Spinal cord (tissue), 10 donors: ENCODE results near the gene AGMAT. TPM values are rescaled to one million over a fixed set of nuclear protein-coding genes. Genes with fewer than 3 reads are reported as not detected.

Experiments
- DNase-seq, 6 donors: peaks; one replicate each; pipeline versions ENCODE4 v3.0.0 to v3.0.0-alpha.2; 2013 to 2015; ENCODE audit warnings: low spot score in 6 of 6, low read depth in 4 of 6
- H3K27ac ChIP-seq: one replicate; pipeline ENCODE4 v1.5.1; 2013; ENCODE audit warnings: low read depth, low read length, control low read depth
- H3K27me3 ChIP-seq: one replicate; pipeline ENCODE4 v1.6.1; 2013; ENCODE audit warnings: low read length; ENCODE audit not compliant: control insufficient read depth, insufficient read depth
- H3K36me3 ChIP-seq: one replicate; pipeline ENCODE4 v1.6.1; 2013; ENCODE audit warnings: low read length; ENCODE audit not compliant: control insufficient read depth, insufficient read depth
- H3K4me1 ChIP-seq: one replicate; pipeline ENCODE4 v1.6.1; 2013; ENCODE audit warnings: low read length; ENCODE audit not compliant: control insufficient read depth, insufficient read depth
- H3K4me3 ChIP-seq: one replicate; pipeline ENCODE4 v1.5.1; 2013; ENCODE audit warnings: low read depth, low read length, control low read depth
- H3K9me3 ChIP-seq: one replicate; pipeline ENCODE4 v1.6.1; 2013; ENCODE audit warnings: low read length; ENCODE audit not compliant: control insufficient read depth, insufficient read depth
- WGBS: methylation state at CpG from one replicate; pipeline ENCODE4 v1.1.5; 2013; ENCODE audit warnings: missing lambda C conversion rate; ENCODE audit not compliant: insufficient coverage; 5-methylcytosine and 5-hydroxymethylcytosine counted together
- polyA plus RNA-seq, 2 donors: library from polyadenylated mRNA; unstranded; fragments of 120-200 nt; gene quantifications; one replicate each; pipeline ENCODE4 v1.2.1, GENCODE V29; 2013; ENCODE audit not compliant: insufficient read length in 2 of 2
- total RNA-seq, 2 donors: library from RNA; depleted of rRNA in 1 of 2; stranded (reverse); fragments of 120-200 nt in 1 of 2; fragments of >200 nt in 1 of 2; gene quantifications; one replicate each; pipeline versions ENCODE4 v1.2.3 to v1.2.4, GENCODE V29; 2013 to 2014
- donor health status: healthy.

AGMAT gene
- total and polyA plus RNA-seq, 4 donors = 0.83 to 2.6 (median 1.7) TPM

DNA sequence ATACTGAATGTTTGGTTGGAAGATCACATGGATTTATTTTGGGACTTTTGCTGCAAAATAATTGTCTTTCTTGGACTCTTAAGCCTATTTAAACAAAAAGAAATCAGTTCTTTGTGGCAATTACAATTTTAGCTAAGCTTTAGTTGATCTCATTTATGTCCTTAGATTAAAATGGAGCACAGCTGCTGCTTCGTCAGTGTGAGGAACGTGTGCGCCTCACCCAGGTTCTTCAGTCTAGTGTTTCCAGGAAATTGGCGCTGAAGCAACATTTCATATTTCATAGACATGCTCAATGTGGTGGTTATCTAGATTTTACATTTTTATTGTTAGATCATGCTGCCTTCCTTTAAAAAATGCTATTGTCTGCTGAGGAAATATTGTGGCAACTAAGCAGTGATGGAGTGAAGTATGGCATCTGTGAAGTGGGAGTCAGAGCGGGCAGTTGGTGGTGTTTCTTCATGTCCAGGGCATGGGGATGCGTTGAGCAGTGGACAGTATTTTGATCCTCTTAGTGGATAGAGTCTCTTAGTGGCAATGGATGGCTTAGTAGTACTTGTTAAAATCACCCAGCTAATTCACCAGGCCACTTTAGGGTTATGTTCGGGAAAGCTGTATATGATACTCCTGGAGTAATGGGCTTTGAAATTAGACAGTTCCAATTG lies 38.0 kb upstream of the AGMAT start:
- no peak overlapping the region for H3K4me3 ChIP-seq
- H3K27ac ChIP-seq = no peak overlapping the region
- no peaks in the 10 kb centered on the region for H3K9me3 ChIP-seq
- H3K4me1 ChIP-seq = peaks cover 10% of the 10 kb centered on the region
- no peak for DNase-seq
- WGBS = 88% methylated on average over 1 of the region's 7 CpGs
- H3K27me3 ChIP-seq = no peaks in the 10 kb centered on the region
- H3K36me3 ChIP-seq = no peaks in the 10 kb centered on the region

GRCh38 chr1:15621975-15622374 lies 37.1 kb upstream of the AGMAT start:
- Histone ChIP-seq H3K4me3 (no peak overlapping the region), H3K9me3 (no peaks in the 10 kb centered on the region), H3K27ac (no peak overlapping the region), H3K36me3 (no peaks in the 10 kb centered on the region), H3K27me3 (no peaks in the 10 kb centered on the region), H3K4me1 (peaks cover 11% of the 10 kb centered on the region)
- no peak for DNase-seq
- WGBS = no CpG with 5 or more reads among the region's 5 CpGs

GRCh38 chr1:15620902-15621682 lies 36.2 kb upstream of the AGMAT start:
- Histone ChIP-seq H3K36me3 (no peaks in the 10 kb centered on the region), H3K9me3 (no peaks in the 10 kb centered on the region), H3K27ac (no peak overlapping the region), H3K4me3 (no peak overlapping the region), H3K4me1 (peaks cover 16% of the 10 kb centered on the region), H3K27me3 (no peaks in the 10 kb centered on the region)
- DNase-seq = no peak
- 100% methylated on average over 1 of the region's 7 CpGs for WGBS

DNA sequence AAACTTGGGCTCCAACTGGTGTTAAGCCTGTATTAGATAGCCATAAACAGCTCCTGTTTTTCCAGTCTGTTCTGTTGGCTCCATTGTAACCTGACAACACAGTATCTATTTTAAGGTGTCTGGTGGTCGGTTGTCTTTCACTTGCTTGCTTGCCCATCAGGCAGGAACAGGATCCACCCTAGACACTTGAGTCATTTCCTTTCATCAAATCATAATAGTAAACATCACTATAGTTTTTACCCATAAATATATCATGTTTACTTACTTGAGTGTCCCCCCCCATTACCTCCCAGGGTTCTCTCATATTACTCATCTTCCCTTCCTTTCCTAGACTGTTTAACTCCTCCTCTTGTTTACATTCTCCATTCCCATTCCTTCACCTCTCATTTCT lies 35.3 kb upstream of the AGMAT start:
- H3K27ac ChIP-seq = no peak overlapping the region
- H3K36me3 ChIP-seq = no peaks in the 10 kb centered on the region
- no peak for DNase-seq
- H3K9me3 ChIP-seq = no peaks in the 10 kb centered on the region
- H3K4me1 ChIP-seq = peaks cover 16% of the 10 kb centered on the region
- no peaks in the 10 kb centered on the region for H3K27me3 ChIP-seq
- no peak overlapping the region for H3K4me3 ChIP-seq
- 80% methylated on average over 1 of the region's 1 CpG for WGBS

- Histone ChIP-seq H3K36me3 (no peaks in the 10 kb centered on the region), H3K9me3 (no peaks in the 10 kb centered on the region), H3K4me3 (peak overlapping the region; percentile 98), H3K27ac (peak overlapping the region; percentile 92), H3K27me3 (no peaks in the 10 kb centered on the region), H3K4me1 (peaks cover 16% of the 10 kb centered on the region)
- WGBS = 92% methylated on average over 16 of the region's 26 CpGs
- no peak for DNase-seq
Observed at GRCh38 chr1:15618655-15619525, 34.0 kb upstream of the AGMAT start.

DNA sequence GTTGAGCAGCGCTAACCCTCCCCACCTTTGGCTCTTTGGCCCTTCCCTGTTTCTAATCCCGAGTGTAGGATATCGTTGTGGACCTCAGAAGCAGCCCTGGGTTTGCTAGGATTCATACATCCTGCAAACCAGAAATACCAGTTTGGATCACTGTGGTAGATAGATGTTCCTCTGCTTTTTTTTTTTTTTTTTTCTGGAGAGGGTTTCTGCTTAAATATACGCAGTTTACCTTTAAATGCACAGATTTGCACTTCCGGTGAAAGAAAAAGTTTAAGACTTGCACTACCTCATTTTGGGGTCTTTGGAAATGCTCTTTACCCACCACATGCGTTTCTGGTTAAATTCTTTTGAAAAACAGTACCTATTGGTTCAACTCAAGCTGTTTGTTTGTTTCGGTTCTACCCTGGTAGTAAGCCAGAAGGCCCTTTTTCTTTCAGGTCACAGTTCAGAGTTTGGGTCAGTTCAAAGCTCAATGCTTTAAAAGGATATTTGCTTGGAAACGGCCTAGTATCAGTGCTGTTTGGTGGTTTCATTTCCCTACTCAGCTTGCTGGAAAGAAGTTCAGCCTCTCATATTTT lies 33.3 kb upstream of the AGMAT start:
- peaks cover 16% of the 10 kb centered on the region for H3K4me1 ChIP-seq
- H3K36me3 ChIP-seq = no peaks in the 10 kb centered on the region
- no peaks in the 10 kb centered on the region for H3K27me3 ChIP-seq
- no peaks in the 10 kb centered on the region for H3K9me3 ChIP-seq
- peak overlapping the region; percentile 92 for H3K27ac ChIP-seq
- peak overlapping the region; percentile 98 for H3K4me3 ChIP-seq
- DNase-seq = no peak
- 3% methylated on average over 6 of the region's 8 CpGs for WGBS

DNA sequence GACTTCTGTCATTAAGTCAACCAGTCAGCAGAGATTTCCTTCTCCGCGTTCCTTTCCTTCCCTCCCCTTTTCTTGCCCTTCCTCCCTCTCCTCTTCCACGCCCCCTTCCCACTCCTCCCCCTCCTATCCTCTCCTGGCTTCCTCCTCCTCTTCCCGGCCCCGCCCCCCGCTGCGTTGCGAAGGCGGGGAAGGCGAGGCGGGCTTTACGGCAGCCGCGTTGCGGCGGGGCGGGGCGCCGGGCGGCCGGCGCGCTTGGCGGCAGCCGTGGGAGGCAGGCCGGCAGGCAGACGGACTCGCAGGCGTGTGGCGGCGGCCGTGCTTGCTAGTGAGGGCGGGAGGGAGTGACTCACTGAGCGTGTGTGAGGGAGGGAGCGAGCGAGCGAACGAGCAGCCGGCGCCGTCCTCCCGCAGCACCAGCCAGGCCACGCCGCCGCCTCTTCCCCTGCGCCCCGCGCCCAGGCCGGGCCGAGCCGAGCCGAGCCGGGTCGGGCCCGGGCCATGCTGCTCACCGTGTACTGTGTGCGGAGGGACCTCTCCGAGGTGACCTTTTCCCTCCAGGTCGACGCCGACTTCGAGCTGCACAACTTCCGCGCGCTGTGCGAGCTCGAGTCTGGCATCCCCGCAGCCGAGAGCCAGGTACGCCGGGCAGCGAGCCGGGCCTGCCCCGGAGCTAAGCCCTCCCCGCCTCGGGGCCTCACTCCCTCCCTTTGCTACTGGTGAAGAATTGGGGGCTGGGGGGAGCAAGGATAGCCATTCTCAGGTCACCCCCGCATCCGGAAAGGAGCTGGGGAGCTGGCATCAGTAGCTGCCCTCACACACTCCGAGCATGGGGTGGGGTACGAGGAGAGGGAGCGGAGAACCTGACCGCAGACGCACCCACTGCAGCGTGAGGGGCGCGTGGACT lies 32.6 kb upstream of the AGMAT start, which contains the start of gene DDI2:
TSS of gene DDI2 (plus strand) at position 286 of the 904 bp plus-strand sequence. CDS start at position 499, 213 bp downstream.
- H3K36me3 ChIP-seq = no peaks in the 10 kb centered on the region
- peak; percentile 86 to 99 (median 96) for DNase-seq
- H3K4me1 ChIP-seq = peaks cover 16% of the 10 kb centered on the region
- no peaks in the 10 kb centered on the region for H3K27me3 ChIP-seq
- H3K4me3 ChIP-seq = peak within 1 kb of the TSS; percentile 98
- no peaks in the 10 kb centered on the region for H3K9me3 ChIP-seq
- H3K27ac ChIP-seq = peak within 1 kb of the TSS; percentile 92
- WGBS = under 1% methylated on average over 77 of the region's 86 CpGs

DNA sequence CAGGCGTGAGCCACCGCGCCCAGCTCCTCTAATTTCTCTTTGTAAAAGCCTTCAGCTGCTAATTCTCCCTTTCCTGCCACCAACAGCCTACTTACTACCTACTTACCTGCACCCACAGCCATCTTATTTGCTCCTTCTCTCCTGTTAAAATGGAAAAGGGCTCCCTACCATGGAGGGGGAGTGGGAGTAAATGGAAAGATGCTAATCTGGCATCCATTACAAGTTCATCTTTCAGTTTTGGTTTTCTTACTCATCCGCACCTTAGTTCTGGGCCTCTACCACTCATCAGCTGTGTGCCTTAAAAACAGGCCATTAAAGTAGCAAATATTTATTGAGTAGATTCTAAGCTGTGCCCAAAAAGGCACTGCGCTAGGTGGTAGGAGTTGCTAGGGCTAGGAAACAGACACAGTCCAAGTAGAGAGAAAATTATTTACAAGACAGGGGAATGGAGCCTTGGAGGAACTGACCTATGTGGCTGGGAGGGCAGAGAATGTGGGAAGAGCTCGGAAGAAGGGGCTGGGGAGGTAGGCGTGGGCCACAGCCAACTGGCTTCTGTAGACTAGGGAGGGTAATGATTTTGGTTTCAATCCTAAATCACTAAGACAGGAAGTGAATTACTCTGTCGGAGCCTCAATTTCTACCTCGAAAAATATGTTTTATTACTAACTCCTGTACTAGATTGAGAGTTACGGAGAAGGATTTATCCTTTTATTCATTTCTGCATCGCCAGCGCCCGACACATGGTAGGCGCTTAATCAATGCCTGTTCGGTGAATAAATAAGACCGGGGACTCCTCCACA lies 31.7 kb upstream of the AGMAT start:
- no peaks in the 10 kb centered on the region for H3K36me3 ChIP-seq
- 6% methylated on average over 7 of the region's 16 CpGs for WGBS
- H3K9me3 ChIP-seq = no peaks in the 10 kb centered on the region
- no peak for DNase-seq
- peak overlapping the region; percentile 65 for H3K4me3 ChIP-seq
- no peaks in the 10 kb centered on the region for H3K27me3 ChIP-seq
- H3K4me1 ChIP-seq = peaks cover 16% of the 10 kb centered on the region
- H3K27ac ChIP-seq = peak overlapping the region; percentile 91
